Natural killer cell (primary cell): ENCODE measurements around the gene UPK3A. TPM values are rescaled to one million over a fixed set of nuclear protein-coding genes. Genes with fewer than 3 reads are reported as not detected.

Source experiments
- ATAC-seq, 3 donors: fragments of 150-1000 bp in 2 of 3; fragments of 200-7000 bp in 1 of 3; cut with Tn5 transposase; 1 replicate in 1 of 3; 2 replicates in 2 of 3; pipeline ENCODE4 v1.10.0; 2021; ENCODE audit warnings: mild to moderate bottlenecking in 2 of 3, moderate library complexity in 2 of 3
- DNase-seq, 2 donors: peaks; one replicate each; pipeline versions ENCODE4 v3.0.0 to v3.0.0-alpha.2; 2013 to 2021; ENCODE audit warnings: mixed read lengths in 1 of 2
- H3K27ac ChIP-seq: one replicate; pipeline ENCODE4 v1.5.1; 2013; ENCODE audit warnings: mild to moderate bottlenecking, low read length
- H3K27me3 ChIP-seq: one replicate; pipeline ENCODE4 v1.6.1; 2013; ENCODE audit warnings: low read length; ENCODE audit not compliant: control insufficient read depth, insufficient read depth
- H3K36me3 ChIP-seq: one replicate; pipeline ENCODE4 v1.6.1; 2013; ENCODE audit warnings: low read length; ENCODE audit not compliant: control insufficient read depth, insufficient read depth
- H3K4me1 ChIP-seq: one replicate; pipeline ENCODE4 v1.6.1; 2013; ENCODE audit warnings: low read length; ENCODE audit not compliant: control insufficient read depth, insufficient read depth
- H3K4me3 ChIP-seq: one replicate; pipeline ENCODE4 v1.5.1; 2013; ENCODE audit warnings: low read length
- H3K9me3 ChIP-seq: one replicate; pipeline ENCODE4 v1.6.1; 2013; ENCODE audit warnings: low read length; ENCODE audit not compliant: control insufficient read depth, insufficient read depth
- H3K27ac Mint-ChIP-seq, 2 donors: one replicate each; pipeline ENCODE4 v1.8.0; 2022; ENCODE audit warnings: mild to moderate bottlenecking in 2 of 2, mixed read lengths in 2 of 2, moderate library complexity in 1 of 2
- H3K27me3 Mint-ChIP-seq, 2 donors: one replicate each; pipeline ENCODE4 v1.8.0; 2022; ENCODE audit warnings: low read depth in 2 of 2, mixed read lengths in 2 of 2
- H3K36me3 Mint-ChIP-seq: one replicate; pipeline ENCODE4 v1.8.0; 2022; ENCODE audit warnings: mixed read lengths
- H3K4me1 Mint-ChIP-seq, 2 donors: one replicate each; pipeline ENCODE4 v1.8.0; 2022; ENCODE audit warnings: mixed read lengths in 2 of 2
- H3K4me3 Mint-ChIP-seq: one replicate; pipeline ENCODE4 v1.8.0; 2022; ENCODE audit warnings: mild to moderate bottlenecking, moderate library complexity, mixed read lengths
- H3K9me3 Mint-ChIP-seq, 2 donors: one replicate each; pipeline ENCODE4 v1.8.0; 2022; ENCODE audit warnings: mixed read lengths in 2 of 2
- WGBS: methylation state at CpG from one replicate; pipeline ENCODE4 v1.1.7; 2013; ENCODE audit warnings: missing lambda C conversion rate; ENCODE audit not compliant: insufficient coverage; 5-methylcytosine and 5-hydroxymethylcytosine counted together
- intact Hi-C: fragments of 100-400 bp; cut with micrococcal nuclease; formaldehyde crosslinking; loops from one replicate; pipeline ENCODE4 v1.14.2; 2022
- total RNA-seq, 4 donors: library from RNA; stranded (reverse); fragments of 120-200 nt in 1 of 4; gene quantifications; one replicate each; pipeline versions ENCODE4 v1.2.3 to v1.2.4, GENCODE V29; 2013 to 2022
- TF ChIP-seq, protein P1 (sequence below): fragments of 200-600 bp; IDR thresholded peaks from one replicate; pipeline ENCODE4 v1.8.0; 2022; ENCODE audit warnings: antibody characterized with exemption

UPK3A gene
- total RNA-seq, 3 donors from 2014 or later (not counting 1 experiment from before 2014, with no cell fraction given), result 0.49 TPM; not detected in 2

- TF ChIP-seq, protein P1, sequence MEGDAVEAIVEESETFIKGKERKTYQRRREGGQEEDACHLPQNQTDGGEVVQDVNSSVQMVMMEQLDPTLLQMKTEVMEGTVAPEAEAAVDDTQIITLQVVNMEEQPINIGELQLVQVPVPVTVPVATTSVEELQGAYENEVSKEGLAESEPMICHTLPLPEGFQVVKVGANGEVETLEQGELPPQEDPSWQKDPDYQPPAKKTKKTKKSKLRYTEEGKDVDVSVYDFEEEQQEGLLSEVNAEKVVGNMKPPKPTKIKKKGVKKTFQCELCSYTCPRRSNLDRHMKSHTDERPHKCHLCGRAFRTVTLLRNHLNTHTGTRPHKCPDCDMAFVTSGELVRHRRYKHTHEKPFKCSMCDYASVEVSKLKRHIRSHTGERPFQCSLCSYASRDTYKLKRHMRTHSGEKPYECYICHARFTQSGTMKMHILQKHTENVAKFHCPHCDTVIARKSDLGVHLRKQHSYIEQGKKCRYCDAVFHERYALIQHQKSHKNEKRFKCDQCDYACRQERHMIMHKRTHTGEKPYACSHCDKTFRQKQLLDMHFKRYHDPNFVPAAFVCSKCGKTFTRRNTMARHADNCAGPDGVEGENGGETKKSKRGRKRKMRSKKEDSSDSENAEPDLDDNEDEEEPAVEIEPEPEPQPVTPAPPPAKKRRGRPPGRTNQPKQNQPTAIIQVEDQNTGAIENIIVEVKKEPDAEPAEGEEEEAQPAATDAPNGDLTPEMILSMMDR, result no peak
- H3K27ac Mint-ChIP-seq, result peak overlapping the region in 1 of 2 donors; percentile 53
- peaks cover 2% of the 10 kb centered on the region for H3K27me3 ChIP-seq
- H3K4me1 ChIP-seq, result peaks cover 41% of the 10 kb centered on the region
- H3K9me3 ChIP-seq, result no peaks in the 10 kb centered on the region
- ATAC-seq (peak in 2 of 3 donors; percentile 60 to 63), DNase-seq (no peak)
- no peak overlapping the region for H3K4me3 Mint-ChIP-seq
- peaks cover 12 to 13% of the 10 kb centered on the region in 2 donors for H3K27me3 Mint-ChIP-seq
- no peak overlapping the region for H3K27ac ChIP-seq
- H3K36me3 Mint-ChIP-seq, result no peaks in the 10 kb centered on the region
- no peaks in the 10 kb centered on the region for H3K36me3 ChIP-seq
- H3K4me3 ChIP-seq, result no peak overlapping the region
- peaks cover 0 to 5% of the 10 kb centered on the region in 2 donors for H3K4me1 Mint-ChIP-seq
- no peaks in the 10 kb centered on the region for H3K9me3 Mint-ChIP-seq
- intact Hi-C loops, result no loop called here
- WGBS, result 32% methylated on average over 17 of the region's 17 CpGs
Measured at GRCh38 chr22:45263463-45264269, 21.1 kb upstream of the UPK3A start.

DNA sequence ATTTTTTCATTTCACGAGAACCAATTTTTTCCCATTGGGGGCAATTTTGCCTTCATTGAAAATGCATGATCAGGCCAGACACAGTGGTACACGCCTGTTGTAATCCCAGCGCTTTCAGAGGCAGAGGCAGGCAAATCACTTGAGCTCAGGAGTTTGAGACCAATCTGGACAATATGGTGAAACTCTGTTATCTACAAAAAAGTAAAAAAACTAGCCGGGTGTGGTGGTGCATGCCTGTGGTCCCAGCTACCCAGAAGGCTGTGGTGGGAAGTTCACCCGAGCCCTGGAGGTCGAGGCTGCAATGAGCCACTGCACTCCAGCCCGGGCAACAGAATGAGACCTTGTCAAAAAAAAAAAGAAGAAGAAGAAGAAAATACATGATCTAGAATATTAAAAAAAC lies 19.2 kb upstream of the UPK3A start:
- TF ChIP-seq, protein P1, result no peak
- Histone ChIP-seq H3K4me1 (peaks cover 51% of the 10 kb centered on the region), H3K9me3 (no peaks in the 10 kb centered on the region), H3K27ac (no peak overlapping the region), H3K4me3 (no peak overlapping the region), H3K27me3 (peaks cover 13% of the 10 kb centered on the region), H3K36me3 (no peaks in the 10 kb centered on the region)
- WGBS, result 67% methylated on average over 6 of the region's 7 CpGs
- ATAC-seq, result no peak
- H3K4me3 Mint-ChIP-seq, result no peak overlapping the region
- no peaks in the 10 kb centered on the region for H3K9me3 Mint-ChIP-seq
- H3K27me3 Mint-ChIP-seq, result peaks cover 16 to 24% of the 10 kb centered on the region in 2 donors
- H3K27ac Mint-ChIP-seq, result no peak overlapping the region
- no peaks in the 10 kb centered on the region for H3K36me3 Mint-ChIP-seq
- intact Hi-C loops, result no loop called here
- no peak for DNase-seq
- H3K4me1 Mint-ChIP-seq, result peaks cover 10% of the 10 kb centered on the region in 2 donors

GRCh38 chr22:45268167-45268957 lies 16.4 kb upstream of the UPK3A start:
- H3K4me1 Mint-ChIP-seq, result peaks cover 10% of the 10 kb centered on the region in 2 donors
- TF ChIP-seq, protein P1, result no peak
- H3K9me3 ChIP-seq, result no peaks in the 10 kb centered on the region
- H3K27me3 Mint-ChIP-seq, result peaks cover 20 to 37% of the 10 kb centered on the region in 2 donors
- H3K4me3 Mint-ChIP-seq, result peak overlapping the region; percentile 77
- peaks cover 15% of the 10 kb centered on the region for H3K27me3 ChIP-seq
- no peak overlapping the region for H3K27ac ChIP-seq
- ATAC-seq (peak in 1 of 3 donors; percentile 7), DNase-seq (peak in 1 of 2 donors; percentile 48)
- no peaks in the 10 kb centered on the region for H3K36me3 ChIP-seq
- H3K4me1 ChIP-seq, result peaks cover 25% of the 10 kb centered on the region
- H3K9me3 Mint-ChIP-seq, result no peaks in the 10 kb centered on the region
- no peak overlapping the region for H3K27ac Mint-ChIP-seq
- WGBS, result 1% methylated on average over 36 of the region's 47 CpGs
- peak overlapping the region; percentile 53 for H3K4me3 ChIP-seq
- H3K36me3 Mint-ChIP-seq, result no peaks in the 10 kb centered on the region
- intact Hi-C loops, result loop anchor here (2.0 kb wide), 1 partner anchor 40 kb away; the partner anchor contains the start of gene FAM118A
